Ovary (tissue), 9 donors: ENCODE data around the gene GPX4. TPM values are rescaled to one million over a fixed set of nuclear protein-coding genes. Genes with fewer than 3 reads are reported as not detected.
"Not testable (repeated sequence)": the region's sequence is repeated elsewhere in the genome, so short reads cannot be mapped to it uniquely, and the experiment has no call there.

ENCODE experiments used
- DNase-seq, 5 donors: peaks; one replicate each; pipeline ENCODE4 v3.0.0-alpha.2; 2019 to 2020
- H3K27ac ChIP-seq, 2 donors: fragments of 200-600 bp; one replicate each; pipeline versions ENCODE4 v1.5.1 to v1.8.0; 2019 to 2022
- H3K27me3 ChIP-seq: fragments of 200-600 bp; one replicate; pipeline ENCODE4 v1.8.0; 2022
- H3K36me3 ChIP-seq: fragments of 200-600 bp; sonication (generic); one replicate; pipeline ENCODE4 v1.5.1; 2019
- H3K4me1 ChIP-seq: one replicate; pipeline ENCODE4 v1.8.1; 2013; ENCODE audit warnings: mild to moderate bottlenecking, moderate library complexity; ENCODE audit not compliant: insufficient read depth
- H3K4me3 ChIP-seq: fragments of 200-600 bp; sonication (generic); one replicate; pipeline ENCODE4 v1.5.1; 2017
- H3K9me3 ChIP-seq, 2 donors: fragments of 200-600 bp in 1 of 2; sonication (generic) in 1 of 2; one replicate each; pipeline versions ENCODE4 v1.5.1 to v1.8.1; 2013 to 2019; ENCODE audit warnings: mild to moderate bottlenecking in 1 of 2, moderate library complexity in 1 of 2
- CTCF ChIP-seq, 3 donors: fragments of 450-650 bp in 2 of 3; fragments of 200-600 bp in 1 of 3; IDR thresholded peaks; one replicate each; pipeline versions ENCODE4 v1.5.1 to v1.8.0; 2016 to 2022; ENCODE audit warnings: antibody characterized with exemption in 3 of 3, mild to moderate bottlenecking in 1 of 3
- EP300 ChIP-seq: sonication (generic); formaldehyde crosslinking; IDR thresholded peaks from one replicate; pipeline ENCODE4 v1.6.1; 2017; ENCODE audit warnings: antibody characterized with exemption
- POLR2A ChIP-seq: fragments of 450-650 bp; IDR thresholded peaks from one replicate; pipeline ENCODE4 v1.6.1; 2017; ENCODE audit warnings: antibody characterized with exemption, mild to moderate bottlenecking, moderate library complexity
- WGBS, 3 donors: extraction: QIAGEN DNeasy Blood & Tissue Kit in 1 of 3; methylation state at CpG; one replicate each; pipeline versions ENCODE4 v1.1.5 to v1.1.7; 2013 to 2017; 5-methylcytosine and 5-hydroxymethylcytosine counted together
- intact Hi-C, 4 donors: fragments of 100-400 bp; cut with DNase I; formaldehyde crosslinking; loops; one replicate each; pipeline versions ENCODE4 v1.11.0 to v1.15.1; 2022 to 2023
- polyA plus RNA-seq, 2 donors: library from polyadenylated mRNA; stranded (reverse); fragments of 200-250 nt in 1 of 2; fragments of 350-450 nt in 1 of 2; fragmentation: Illumina TruSeq in 1 of 2; extraction: RNeasy Lipid Tissue Mini Kit (QIAGEN cat#74804) in 1 of 2; gene quantifications; one replicate each; pipeline ENCODE4 v1.2.3, GENCODE V29; 2013 to 2014
- total RNA-seq, 7 donors: library from RNA; depleted of rRNA in 2 of 7; stranded (reverse); fragments of >200 nt in 2 of 7; fragmentation: NEBNext Ultra II Directional in 3 of 7; extraction: Animal tissue kit (Norgen Biotek cat#: 25700) in 3 of 7; gene quantifications; one replicate each; pipeline versions ENCODE4 v1.1.0 to v1.2.4, GENCODE V29; 2016 to 2023
- donor health status: DM: no; HTN: no; CAD: no; lungs with moderate emphysema.
- donor health status: DM: no; HTN: no; CAD: no.
- donor health status: Bipolar disorder and iron deficiency.
- donor health status: DM: yes; HTN: yes; CAD: no.
- donor health status: DM: no; HTN: no; CAD: no.
- donor health status: DM: yes; HTN: yes; CAD: no.

Gene GPX4
- total and polyA plus RNA-seq, 9 donors: 189 to 450 (median 247) TPM

DNA sequence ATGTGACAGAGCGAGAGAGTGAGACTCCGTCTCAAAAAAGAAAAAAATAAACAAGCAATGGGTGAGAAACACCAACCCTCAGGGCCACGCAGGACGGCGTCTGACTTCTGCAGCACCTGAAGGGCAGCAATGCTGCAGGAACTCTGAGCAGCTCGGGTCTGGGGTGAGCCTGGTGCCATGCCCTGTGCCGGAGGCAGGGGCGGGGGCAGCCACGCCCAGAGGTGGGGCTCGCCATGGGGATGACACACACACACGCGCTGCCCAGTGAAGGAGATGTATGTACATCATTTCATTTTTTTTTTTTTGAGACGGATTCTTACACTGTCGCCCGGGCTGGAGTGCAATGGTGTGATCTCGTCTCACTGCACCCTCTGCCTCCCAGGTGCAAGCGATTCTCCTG is 24.3 kb downstream of the GPX4 start:
- Histone ChIP-seq H3K9me3 (no peaks in the 10 kb centered on the region), H3K4me1 (peaks cover 13% of the 10 kb centered on the region), H3K27ac (no peak overlapping the region), H3K4me3 (no peak overlapping the region), H3K36me3 (no peaks in the 10 kb centered on the region), H3K27me3 (no peaks in the 10 kb centered on the region)
- intact Hi-C loops: no loop called here
- DNase-seq: no peak
- TF ChIP-seq CTCF (IDR thresholded peaks at IDR 0.05) (no peak), EP300 (no peak), POLR2A (no peak)
- 96% methylated on average over 17 of the region's 17 CpGs for WGBS, 3 donors

- H3K4me3 ChIP-seq, H3K27ac ChIP-seq, H3K36me3 ChIP-seq, intact Hi-C loops, DNase-seq, H3K9me3 ChIP-seq, H3K27me3 ChIP-seq: not testable (repeated sequence)
- peaks cover 22% of the 10 kb centered on the region for H3K4me1 ChIP-seq
- 87 to 96% (median 93%) methylated on average over 7 of the region's 7 CpGs for WGBS, 3 donors
Measured at GRCh38 chr19:1129084-1129483, 25.3 kb downstream of the GPX4 start.

- intact Hi-C loops: no loop called here
- TF ChIP-seq POLR2A (no peak), EP300 (no peak), CTCF (IDR thresholded peaks at IDR 0.05) (no peak)
- no peak for DNase-seq
- no peaks in the 10 kb centered on the region for H3K36me3 ChIP-seq
- peaks cover 22% of the 10 kb centered on the region for H3K4me1 ChIP-seq
- 80 to 84% (median 80%) methylated on average over 15 to 18 of the region's 18 CpGs for WGBS, 3 donors
- H3K9me3 ChIP-seq: no peaks in the 10 kb centered on the region
- H3K27ac ChIP-seq: no peak overlapping the region
- no peak overlapping the region for H3K4me3 ChIP-seq
- no peaks in the 10 kb centered on the region for H3K27me3 ChIP-seq
Measured at GRCh38 chr19:1129535-1129934, 25.7 kb downstream of the GPX4 start.

GRCh38 chr19:1130771-1131717 is 27.2 kb downstream of the GPX4 start:
- no peaks in the 10 kb centered on the region for H3K27me3 ChIP-seq
- peaks cover 22% of the 10 kb centered on the region for H3K4me1 ChIP-seq
- WGBS, 3 donors: 62 to 77% (median 68%) methylated on average over 19 to 22 of the region's 22 CpGs
- DNase-seq: peak in 1 of 5 donors; percentile 43
- H3K4me3 ChIP-seq: peak overlapping the region; percentile 67
- TF ChIP-seq EP300: no peak
- TF ChIP-seq POLR2A: no peak
- no peak for TF ChIP-seq CTCF (IDR thresholded peaks at IDR 0.05)
- H3K27ac ChIP-seq: peak overlapping the region; percentile 40 to 79
- intact Hi-C loops: loop anchor here in 1 of 4 donors (5.0 kb wide), 1 partner anchor 36 kb away; no protein-coding TSS in a partner anchor
- no peaks in the 10 kb centered on the region for H3K9me3 ChIP-seq
- no peaks in the 10 kb centered on the region for H3K36me3 ChIP-seq
